SK-N-SH (cell line): ENCODE measurements around the gene HOTAIR. TPM values are rescaled to one million over a fixed set of nuclear protein-coding genes. Genes with fewer than 3 reads are reported as not detected.

ENCODE experiments used
- CTCF ChIA-PET: fragments of 300-600, 350-600 bp; formaldehyde crosslinking; extraction: SDS; loops from one replicate; lab custom pipeline; 2021; lab: Yijun Ruan, JAX
- POLR2A ChIA-PET: fragments of 350-600 bp; sonication (Branson Sonifier 250); formaldehyde crosslinking; extraction: SDS; loops from one replicate; lab custom pipeline; 2020; ENCODE audit warnings: antibody characterized with exemption, inconsistent platforms; lab: Yijun Ruan, JAX
- DNase-seq: peaks from one replicate; pipeline ENCODE4 v3.0.0; 2012
- H2AFZ ChIP-seq: fragments of 200-600 bp; sonication (generic); 2 replicates; pipeline ENCODE4 v1.8.1; 2016; ENCODE audit warnings: antibody characterized with exemption, mild to moderate bottlenecking, low read depth
- H3F3A ChIP-seq: fragments of 200-600 bp; sonication (generic); replicated peaks from 2 replicates; pipeline ENCODE3; 2016; ENCODE audit warnings: antibody characterized with exemption, mild to moderate bottlenecking; ENCODE audit not compliant: insufficient read depth
- H3K27ac ChIP-seq, 2 experiments: fragments of 200-500 bp in 1 of 2; fragments of 200-600 bp in 1 of 2; sonication (Bioruptor generic) in 1 of 2; sonication (generic), shearing (Covaris generic) in 1 of 2; 2 replicates each; pipeline versions ENCODE4 v1.5.1 to v1.6.1; 2014 to 2016; ENCODE audit warnings: low read depth in 2 of 2, inconsistent platforms in 1 of 2, low read length in 1 of 2, mild to moderate bottlenecking in 1 of 2, mixed read lengths in 1 of 2
- H3K27me3 ChIP-seq: fragments of 200-600 bp; sonication (generic), shearing (Covaris generic); 2 replicates; pipeline ENCODE4 v1.6.1; 2016; ENCODE audit warnings: mixed run types; ENCODE audit not compliant: insufficient read depth
- H3K36me3 ChIP-seq, 2 experiments: fragments of 200-500 bp in 1 of 2; fragments of 200-600 bp in 1 of 2; sonication (Bioruptor generic) in 1 of 2; sonication (generic) in 1 of 2; replicated peaks in 1 of 2; 2 replicates each; pipeline versions ENCODE3 to v1.5.1; 2014 to 2016; ENCODE audit warnings: low read length in 1 of 2, mild to moderate bottlenecking in 1 of 2; ENCODE audit not compliant: insufficient read depth in 2 of 2, control insufficient read depth in 1 of 2
- H3K4me1 ChIP-seq, 2 experiments: fragments of 200-500 bp in 1 of 2; fragments of 200-600 bp in 1 of 2; sonication (Bioruptor generic) in 1 of 2; sonication (generic), shearing (Covaris generic) in 1 of 2; 2 replicates each; pipeline versions ENCODE4 v1.5.1 to v1.6.1; 2014 to 2016; ENCODE audit warnings: low read depth in 1 of 2, low read length in 1 of 2, mixed run types in 1 of 2; ENCODE audit not compliant: insufficient read depth in 2 of 2, control insufficient read depth in 1 of 2
- H3K4me2 ChIP-seq: fragments of 200-600 bp; sonication (generic), shearing (Covaris generic); 2 replicates; pipeline ENCODE4 v1.6.1; 2017; ENCODE audit warnings: mixed run types
- H3K4me3 ChIP-seq, 2 experiments: fragments of 200-500 bp in 1 of 2; fragments of 200-600 bp in 1 of 2; sonication (Bioruptor generic) in 1 of 2; sonication (generic), shearing (Covaris generic) in 1 of 2; 2 replicates each; pipeline versions ENCODE4 v1.5.1 to v1.8.1; 2014 to 2016; ENCODE audit warnings: low read depth in 2 of 2, inconsistent platforms in 1 of 2, low read length in 1 of 2, mild to moderate bottlenecking in 1 of 2, mixed read lengths in 1 of 2, moderate library complexity in 1 of 2
- H3K79me2 ChIP-seq: fragments of 200-600 bp; sonication (generic); 2 replicates; pipeline ENCODE4 v1.8.1; 2017; ENCODE audit warnings: mild to moderate bottlenecking; ENCODE audit not compliant: insufficient read depth
- H3K9ac ChIP-seq: fragments of 200-600 bp; sonication (generic); 2 replicates; pipeline ENCODE4 v1.6.1; 2017; ENCODE audit warnings: mixed run types
- H3K9me2 ChIP-seq: fragments of 200-600 bp; sonication (generic); 2 replicates; pipeline ENCODE4 v1.6.1; 2017; ENCODE audit warnings: mixed run types
- H3K9me3 ChIP-seq: fragments of 200-600 bp; sonication (generic); 2 replicates; pipeline ENCODE4 v1.6.1; 2017; ENCODE audit warnings: mixed run types, mild to moderate bottlenecking, moderate library complexity
- H4K20me1 ChIP-seq: fragments of 200-600 bp; sonication (generic); 2 replicates; pipeline ENCODE4 v1.6.1; 2017; ENCODE audit warnings: mild to moderate bottlenecking, mixed run types; ENCODE audit not compliant: insufficient read depth
- CHD2 ChIP-seq: fragments of 150-350 bp; IDR thresholded peaks from 2 replicates; pipeline ENCODE4 v1.6.1; 2018; ENCODE audit warnings: low read length; ENCODE audit not compliant: partially characterized antibody
- CTCF ChIP-seq: fragments of 200-600 bp; sonication (generic); IDR thresholded peaks from 2 replicates; pipeline ENCODE4 v1.6.1; 2017; ENCODE audit warnings: antibody characterized with exemption, mild to moderate bottlenecking, moderate library complexity
- FOSL2 ChIP-seq: IDR thresholded peaks from 2 replicates; pipeline ENCODE4 v1.4.0; 2012; ENCODE audit warnings: low read depth, mild to moderate bottlenecking, moderate library complexity, borderline replicate concordance
- FOXJ3 ChIP-seq: sonication (generic); formaldehyde crosslinking; IDR thresholded peaks from 2 replicates; pipeline ENCODE4 v1.5.1; 2020; ENCODE audit warnings: mild to moderate bottlenecking, missing genetic modification reagents
- GATA2 ChIP-seq: sonication (generic); formaldehyde crosslinking; IDR thresholded peaks from 2 replicates; pipeline ENCODE4 v1.5.0; 2020; ENCODE audit warnings: mild to moderate bottlenecking, missing genetic modification reagents
- JUND ChIP-seq: IDR thresholded peaks from 2 replicates; pipeline ENCODE4 v1.4.0; 2012
- MAX ChIP-seq: IDR thresholded peaks from 2 replicates; pipeline ENCODE4 v1.4.0; 2012; ENCODE audit warnings: low read depth
- NRF1 ChIP-seq: IDR thresholded peaks from 2 replicates; pipeline ENCODE4 v1.6.1; 2012; ENCODE audit warnings: low read depth, mild to moderate bottlenecking, low read length
- POLR2AphosphoS5 ChIP-seq: IDR thresholded peaks from 2 replicates; pipeline ENCODE4 v1.6.1; 2012; ENCODE audit warnings: low read depth, low read length
- RAD21 ChIP-seq: IDR thresholded peaks from 2 replicates; pipeline ENCODE4 v1.6.1; 2012; ENCODE audit warnings: mild to moderate bottlenecking, low read length
- RFX5 ChIP-seq: IDR thresholded peaks from 2 replicates; pipeline ENCODE4 v1.6.1; 2012; ENCODE audit warnings: mild to moderate bottlenecking, improper control_type of control experiment, low read length
- RXRA ChIP-seq: IDR thresholded peaks from 2 replicates; pipeline ENCODE4 v1.4.0; 2012; ENCODE audit warnings: low read depth, mild to moderate bottlenecking, borderline replicate concordance
- SMC3 ChIP-seq: IDR thresholded peaks from 2 replicates; pipeline ENCODE4 v1.6.1; 2012; ENCODE audit warnings: low read depth, low read length, improper control_type of control experiment
- whole genome bisulfite sequencing: methylation state at CpG from one replicate; pipeline ENCODE4 v1.1.6; 2017; ENCODE audit warnings: low lambda C conversion rate; 5-methylcytosine and 5-hydroxymethylcytosine counted together
- polyA plus RNA-seq, 3 experiments: library from polyadenylated mRNA; depleted of rRNA; stranded (reverse); fragments of >200 nt; gene quantifications; 2 replicates each; pipeline ENCODE4 v1.2.3, GENCODE V29; 2012
- TF ChIP-seq, protein P1 (sequence below): fragments of 150-350 bp; IDR thresholded peaks from 2 replicates; pipeline ENCODE4 v1.6.1; 2017; ENCODE audit warnings: antibody characterized with exemption, low read length, low read depth, borderline replicate concordance
- TF ChIP-seq, protein P2 (sequence below): IDR thresholded peaks from 2 replicates; pipeline ENCODE4; 2012
- TF ChIP-seq, protein P3 (sequence below): IDR thresholded peaks from 2 replicates; pipeline ENCODE4 v1.4.0; 2012; ENCODE audit warnings: low read depth, borderline replicate concordance

The HOTAIR gene
- polyA plus RNA-seq, 1 of the 3 experiments (the other 2 are of a cell fraction): not detected

GRCh38 chr12:53984901-53985691, 10.3 kb upstream of the HOTAIR start, which contains the start of gene HOXC10:
HOXC10 (plus strand) TSS chr12:53985146; CDS start chr12:53985260, 114 bp downstream.
- Histone ChIP-seq H3K9me2 (no peaks in the 10 kb centered on the region), H3K9ac (no peak within 1 kb of the TSS), H3K79me2 (no peaks in the 10 kb centered on the region), H2AFZ (peak within 1 kb of the TSS; percentile 96; the same call in 1 of the 2 replicates), H4K20me1 (no peaks in the 10 kb centered on the region), H3F3A (no peaks in the 10 kb centered on the region), H3K27ac (no peak within 1 kb of the TSS), H3K4me3 (peak within 1 kb of the TSS; percentile 41 to 52; a peak in 3 of 4 replicates), H3K4me1 (peaks cover 0 to 12% of the 10 kb centered on the region in 2 experiments; a peak in 1 of 4 replicates), H3K27me3 (peaks cover 95% of the 10 kb centered on the region), H3K36me3 (no peaks in the 10 kb centered on the region), H3K4me2 (peak within 1 kb of the TSS; percentile 95), H3K9me3 (no peaks in the 10 kb centered on the region)
- TF ChIP-seq NRF1: no peak
- TF ChIP-seq RAD21: peak; percentile 88
- TF ChIP-seq, protein P1, sequence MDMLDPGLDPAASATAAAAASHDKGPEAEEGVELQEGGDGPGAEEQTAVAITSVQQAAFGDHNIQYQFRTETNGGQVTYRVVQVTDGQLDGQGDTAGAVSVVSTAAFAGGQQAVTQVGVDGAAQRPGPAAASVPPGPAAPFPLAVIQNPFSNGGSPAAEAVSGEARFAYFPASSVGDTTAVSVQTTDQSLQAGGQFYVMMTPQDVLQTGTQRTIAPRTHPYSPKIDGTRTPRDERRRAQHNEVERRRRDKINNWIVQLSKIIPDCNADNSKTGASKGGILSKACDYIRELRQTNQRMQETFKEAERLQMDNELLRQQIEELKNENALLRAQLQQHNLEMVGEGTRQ: peak; percentile 51; the same call in 1 of the 2 replicates
- peak; percentile 81 for TF ChIP-seq RFX5
- TF ChIP-seq FOXJ3: no peak
- TF ChIP-seq, protein P2, sequence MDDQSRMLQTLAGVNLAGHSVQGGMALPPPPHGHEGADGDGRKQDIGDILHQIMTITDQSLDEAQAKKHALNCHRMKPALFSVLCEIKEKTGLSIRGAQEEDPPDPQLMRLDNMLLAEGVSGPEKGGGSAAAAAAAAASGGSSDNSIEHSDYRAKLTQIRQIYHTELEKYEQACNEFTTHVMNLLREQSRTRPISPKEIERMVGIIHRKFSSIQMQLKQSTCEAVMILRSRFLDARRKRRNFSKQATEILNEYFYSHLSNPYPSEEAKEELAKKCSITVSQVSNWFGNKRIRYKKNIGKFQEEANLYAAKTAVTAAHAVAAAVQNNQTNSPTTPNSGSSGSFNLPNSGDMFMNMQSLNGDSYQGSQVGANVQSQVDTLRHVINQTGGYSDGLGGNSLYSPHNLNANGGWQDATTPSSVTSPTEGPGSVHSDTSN: no peak
- TF ChIP-seq JUND: peak; percentile 53
- TF ChIP-seq SMC3: peak; percentile 67
- TF ChIP-seq POLR2AphosphoS5: no peak
- peak; percentile 53; the same call in 1 of the 2 replicates for TF ChIP-seq RXRA
- TF ChIP-seq CTCF: peak; percentile 80
- no peak for TF ChIP-seq GATA2 (CRISPR knock-in tag)
- TF ChIP-seq CHD2: peak; percentile 18
- peak; percentile 86 for TF ChIP-seq FOSL2
- peak; percentile 83 for TF ChIP-seq MAX
- TF ChIP-seq, protein P3, sequence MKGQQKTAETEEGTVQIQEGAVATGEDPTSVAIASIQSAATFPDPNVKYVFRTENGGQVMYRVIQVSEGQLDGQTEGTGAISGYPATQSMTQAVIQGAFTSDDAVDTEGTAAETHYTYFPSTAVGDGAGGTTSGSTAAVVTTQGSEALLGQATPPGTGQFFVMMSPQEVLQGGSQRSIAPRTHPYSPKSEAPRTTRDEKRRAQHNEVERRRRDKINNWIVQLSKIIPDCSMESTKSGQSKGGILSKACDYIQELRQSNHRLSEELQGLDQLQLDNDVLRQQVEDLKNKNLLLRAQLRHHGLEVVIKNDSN: peak; percentile 85
- POLR2A ChIA-PET: interaction anchor here (1.0 to 1.1 kb wide), 2 partner anchors 230 to 231 kb away, joined by 3 read pairs; no protein-coding TSS in a partner anchor
- peak; percentile 97 for DNase-seq
- CTCF ChIA-PET: interaction anchor here (0.5 to 12.8 kb wide), 63 partner anchors 8 to 427 kb away, joined by 3 to 194 read pairs (median 4); partner anchors contain the start of genes COPZ1, HOTAIR, HOXC11 and HOXC12
- 5% methylated on average over 42 of the region's 55 CpGs for WGBS
